Endothelial cell of umbilical vein (primary cell): ENCODE data around the gene KCNA5. TPM values are rescaled to one million over a fixed set of nuclear protein-coding genes. Genes with fewer than 3 reads are reported as not detected.

ENCODE experiments used
- BruUV-seq: library from RNA; stranded (reverse); fragments of 400-500 nt; replicated peaks from 2 replicates; lab custom pipeline; 2021; lab: Mats Ljungman, UMichigan
- CTCF ChIA-PET: fragments of 300-600, 350-600 bp; sonication (Branson Sonifier 250); formaldehyde crosslinking; loops from one replicate; lab custom pipeline; 2021; ENCODE audit warnings: antibody characterized with exemption, inconsistent platforms; lab: Charles Lee
- POLR2A ChIA-PET: fragments of 300-600, 350-600 bp; sonication (Branson Sonifier 250); formaldehyde crosslinking; loops from one replicate; lab custom pipeline; 2021; ENCODE audit warnings: antibody characterized with exemption, inconsistent platforms; lab: Charles Lee
- DNase-seq: peaks from one replicate; pipeline ENCODE4 v3.0.0-alpha.2; 2011; ENCODE audit warnings: low read depth, low spot score
- FAIRE-seq: peaks from 2 replicates; lab custom pipeline; 2011; peaks lifted over from hg19 to GRCh38; lab: Jason Lieb, UNC
- H2AFZ ChIP-seq: 2 replicates; pipeline ENCODE4 v1.6.0; 2012; ENCODE audit warnings: low read depth, low read length, control low read depth, inconsistent platforms
- H3K27ac ChIP-seq: 2 replicates; pipeline ENCODE4 v1.5.1; 2011; ENCODE audit warnings: low read depth, mild to moderate bottlenecking, control low read depth, low read length, moderate library complexity; ENCODE audit not compliant: insufficient read depth
- H3K27me3 ChIP-seq, 2 experiments: 2 replicates each; pipeline versions ENCODE4 v1.6.0 to v1.6.1; 2011; ENCODE audit warnings: low read length in 2 of 2, mixed read lengths in 1 of 2; ENCODE audit not compliant: control insufficient read depth in 2 of 2, insufficient read depth in 2 of 2
- H3K36me3 ChIP-seq, 2 experiments: 2 replicates in 1 of 2; 3 replicates in 1 of 2; pipeline ENCODE4 v1.5.1; 2011; ENCODE audit warnings: low read length in 2 of 2, mild to moderate bottlenecking in 1 of 2, moderate library complexity in 1 of 2; ENCODE audit not compliant: control insufficient read depth in 2 of 2, insufficient read depth in 2 of 2; ENCODE audit errors: extremely low read depth in 1 of 2
- H3K4me1 ChIP-seq: 3 replicates; pipeline ENCODE4 v1.5.1; 2011; ENCODE audit warnings: mild to moderate bottlenecking, low read length; ENCODE audit not compliant: control insufficient read depth, insufficient read depth; ENCODE audit errors: extremely low read depth
- H3K4me2 ChIP-seq: 2 replicates; pipeline ENCODE4 v1.6.1; 2011; ENCODE audit warnings: low read length, control low read depth, mixed read lengths; ENCODE audit not compliant: insufficient read depth
- H3K4me3 ChIP-seq, 3 experiments: fragments of 200-600 bp in 1 of 3; sonication (generic), shearing (Covaris generic) in 1 of 3; replicated peaks in 1 of 3; 2 replicates each; pipeline ENCODE4 v1.5.1; 2011 to 2016; ENCODE audit warnings: control low read depth in 3 of 3, low read length in 3 of 3, mild to moderate bottlenecking in 2 of 3, inconsistent platforms in 1 of 3, low read depth in 1 of 3, moderate library complexity in 1 of 3; ENCODE audit not compliant: insufficient read depth in 1 of 3
- H3K79me2 ChIP-seq: 2 replicates; pipeline ENCODE4 v1.6.0; 2012; ENCODE audit warnings: low read length, inconsistent platforms; ENCODE audit not compliant: control insufficient read depth, insufficient read depth
- H3K9ac ChIP-seq: replicated peaks from 2 replicates; pipeline ENCODE3; 2011; ENCODE audit warnings: low read length, control low read depth; ENCODE audit not compliant: insufficient read depth; ENCODE audit errors: extremely low read depth
- H3K9me1 ChIP-seq: replicated peaks from 3 replicates; pipeline ENCODE4 v1.6.0; 2011; ENCODE audit warnings: mild to moderate bottlenecking, low read length; ENCODE audit not compliant: control insufficient read depth, insufficient read depth; ENCODE audit errors: extremely low read depth
- H3K9me3 ChIP-seq: replicated peaks from 2 replicates; pipeline ENCODE4 v1.5.1; 2012; ENCODE audit warnings: low read length, inconsistent platforms; ENCODE audit not compliant: control insufficient read depth, insufficient read depth
- H4K20me1 ChIP-seq: replicated peaks from 2 replicates; pipeline ENCODE3; 2011; ENCODE audit warnings: mild to moderate bottlenecking, low read length; ENCODE audit not compliant: control insufficient read depth, insufficient read depth; ENCODE audit errors: extremely low read depth
- EZH2 ChIP-seq: IDR thresholded peaks from 2 replicates; pipeline ENCODE4 v1.6.1; 2012; ENCODE audit warnings: borderline replicate concordance, low read depth, mild to moderate bottlenecking, moderate library complexity, low read length, inconsistent platforms; ENCODE audit not compliant: severe bottlenecking
- FOS ChIP-seq: IDR thresholded peaks from 2 replicates; pipeline ENCODE4 v1.6.1; 2011; ENCODE audit warnings: mild to moderate bottlenecking, low read length, moderate library complexity, borderline replicate concordance; ENCODE audit not compliant: insufficient read depth
- GATA2 ChIP-seq: IDR thresholded peaks from 2 replicates; pipeline ENCODE4 v1.7.0; 2011; ENCODE audit warnings: low read depth, mild to moderate bottlenecking, moderate library complexity, mixed read lengths, low read length; ENCODE audit not compliant: insufficient read length, insufficient read depth
- JUN ChIP-seq: IDR thresholded peaks from 2 replicates; pipeline ENCODE4 v1.6.1; 2011; ENCODE audit warnings: borderline replicate concordance, low read depth; ENCODE audit not compliant: insufficient read length, insufficient read depth
- MYC ChIP-seq: IDR thresholded peaks from one replicate; pipeline ENCODE4 v1.6.1; 2011; ENCODE audit warnings: mild to moderate bottlenecking, low read depth, low read length
- POLR2A ChIP-seq: IDR thresholded peaks from 2 replicates; pipeline ENCODE4 v1.6.1; 2012; ENCODE audit warnings: low read depth, mild to moderate bottlenecking, control low read depth, low read length
- POLR2AphosphoS5 ChIP-seq: IDR thresholded peaks from 2 replicates; pipeline ENCODE4 v1.6.1; 2012; ENCODE audit warnings: low read depth, mild to moderate bottlenecking, control low read depth, low read length, moderate library complexity; ENCODE audit not compliant: insufficient read depth
- dilution Hi-C: fragments of 300-500 bp; cut with MboI; formaldehyde crosslinking; loops from one replicate; pipeline ENCODE4 v1.15.0; 2019; ENCODE audit warnings: low sequenced_read_pairs; ENCODE audit not compliant: extremely low pct_ligation_motif_present
- intact Hi-C: fragments of 100-400 bp; cut with micrococcal nuclease; formaldehyde crosslinking; loops from one replicate; pipeline ENCODE4 v1.10.0; 2022
- polyA plus RNA-seq, 4 experiments: library from polyadenylated mRNA; depleted of rRNA in 3 of 4; stranded (reverse) in 3 of 4; unstranded in 1 of 4; fragments of >200 nt; gene quantifications; 2 replicates each; pipeline versions ENCODE4 v1.2.1 to v1.2.3, GENCODE V29; 2011 to 2012; ENCODE audit warnings: missing spikeins in 1 of 4
- total RNA-seq: library from RNA; stranded (reverse); gene quantifications from 2 replicates; pipeline ENCODE4 v1.2.3, GENCODE V29; 2021
- TF ChIP-seq, protein P1 (sequence below), 2 donors: IDR thresholded peaks; 1 replicate in 1 of 2; 2 replicates in 1 of 2; pipeline ENCODE4 v1.5.1; 2011; ENCODE audit warnings: low read length in 2 of 2, mild to moderate bottlenecking in 2 of 2, moderate library complexity in 2 of 2, control low read depth in 1 of 2, inconsistent platforms in 1 of 2, low read depth in 1 of 2; ENCODE audit not compliant: insufficient read depth in 1 of 2; ENCODE audit errors: extremely low read depth in 1 of 2
- TF ChIP-seq, protein P2 (sequence below): IDR thresholded peaks from 2 replicates; pipeline ENCODE4 v1.6.1; 2011; ENCODE audit not compliant: insufficient read depth, insufficient read length

Gene KCNA5
- total and polyA plus RNA-seq, 2 donors (not counting 3 experiments of a cell fraction or from before 2014, with no cell fraction given), result not detected

DNA sequence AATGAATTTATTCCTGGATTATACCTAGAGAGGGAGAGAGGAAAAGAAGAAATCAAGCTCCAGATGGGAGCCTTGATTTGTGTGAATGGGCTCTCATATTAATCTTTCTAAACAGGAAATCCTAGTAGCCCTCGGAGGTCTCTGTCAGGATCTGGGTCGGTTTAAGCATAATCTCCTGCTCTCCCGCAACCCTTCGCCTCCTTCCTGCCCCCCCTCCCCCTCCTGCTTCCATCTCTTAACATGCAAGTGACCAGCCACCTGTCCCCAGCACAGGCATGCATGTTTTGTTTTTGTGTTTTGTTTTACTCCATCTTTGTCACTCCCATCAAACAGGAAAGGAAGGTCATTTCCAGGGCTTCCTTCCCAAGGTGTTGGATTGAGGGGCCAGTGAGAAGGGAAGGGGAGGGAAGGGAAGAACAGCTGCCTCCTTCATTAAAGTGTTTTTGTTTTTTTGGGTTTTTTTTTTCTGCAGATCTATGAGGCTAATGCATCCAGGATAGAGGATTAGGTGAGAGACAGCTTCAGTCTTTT is 4.8 kb upstream of the KCNA5 start:
- intact Hi-C loops, result no loop called here
- H3K79me2 ChIP-seq, result no peaks in the 10 kb centered on the region
- H3K27me3 ChIP-seq, result peaks cover 9 to 11% of the 10 kb centered on the region in 2 experiments

More for the DNA sequence above, 4.8 kb upstream of the KCNA5 start:
- Histone ChIP-seq H4K20me1 (no peaks in the 10 kb centered on the region), H3K9me3 (no peaks in the 10 kb centered on the region), H3K27ac (no peak overlapping the region), H3K4me2 (no peak overlapping the region), H2AFZ (no peak overlapping the region), H3K36me3 (no peaks in the 10 kb centered on the region), H3K4me3 (no peak overlapping the region), H3K9me1 (no peaks in the 10 kb centered on the region), H3K9ac (no peak overlapping the region), H3K4me1 (no peaks in the 10 kb centered on the region)
- FAIRE-seq (no peak), DNase-seq (no peak)
- no peak for TF ChIP-seq JUN
- no peak for TF ChIP-seq FOS
- no peak for TF ChIP-seq GATA2
- TF ChIP-seq, protein P1, sequence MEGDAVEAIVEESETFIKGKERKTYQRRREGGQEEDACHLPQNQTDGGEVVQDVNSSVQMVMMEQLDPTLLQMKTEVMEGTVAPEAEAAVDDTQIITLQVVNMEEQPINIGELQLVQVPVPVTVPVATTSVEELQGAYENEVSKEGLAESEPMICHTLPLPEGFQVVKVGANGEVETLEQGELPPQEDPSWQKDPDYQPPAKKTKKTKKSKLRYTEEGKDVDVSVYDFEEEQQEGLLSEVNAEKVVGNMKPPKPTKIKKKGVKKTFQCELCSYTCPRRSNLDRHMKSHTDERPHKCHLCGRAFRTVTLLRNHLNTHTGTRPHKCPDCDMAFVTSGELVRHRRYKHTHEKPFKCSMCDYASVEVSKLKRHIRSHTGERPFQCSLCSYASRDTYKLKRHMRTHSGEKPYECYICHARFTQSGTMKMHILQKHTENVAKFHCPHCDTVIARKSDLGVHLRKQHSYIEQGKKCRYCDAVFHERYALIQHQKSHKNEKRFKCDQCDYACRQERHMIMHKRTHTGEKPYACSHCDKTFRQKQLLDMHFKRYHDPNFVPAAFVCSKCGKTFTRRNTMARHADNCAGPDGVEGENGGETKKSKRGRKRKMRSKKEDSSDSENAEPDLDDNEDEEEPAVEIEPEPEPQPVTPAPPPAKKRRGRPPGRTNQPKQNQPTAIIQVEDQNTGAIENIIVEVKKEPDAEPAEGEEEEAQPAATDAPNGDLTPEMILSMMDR (IDR thresholded peaks at IDR 0.05; ENCODE audit: extremely low read depth in 1 of 2, insufficient read depth in 1 of 2, low read depth in 1 of 2, low read length in 2 of 2), result no peak
- TF ChIP-seq, protein P2, sequence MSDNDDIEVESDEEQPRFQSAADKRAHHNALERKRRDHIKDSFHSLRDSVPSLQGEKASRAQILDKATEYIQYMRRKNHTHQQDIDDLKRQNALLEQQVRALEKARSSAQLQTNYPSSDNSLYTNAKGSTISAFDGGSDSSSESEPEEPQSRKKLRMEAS, result no peak
- no peak for TF ChIP-seq POLR2AphosphoS5
- no peak for TF ChIP-seq MYC
- TF ChIP-seq EZH2, result no peak
- TF ChIP-seq POLR2A, result no peak
- dilution Hi-C loops, result no loop called here
- CTCF ChIA-PET, result no interaction called here
- POLR2A ChIA-PET, result no interaction called here
- BruUV-seq, result no TSS peak
